WTC11 (cell line): Measurements from ENCODE around the gene COL19A1. TPM values are rescaled to one million over a fixed set of nuclear protein-coding genes. Genes with fewer than 3 reads are reported as not detected.

Experiments
- ATAC-seq: fragments of 200-7000 bp; cut with Tn5 transposase; 2 replicates; pipeline ENCODE4 v1.10.0; 2021; ENCODE audit warnings: mild to moderate bottlenecking, moderate library complexity
- CTCF ChIA-PET: fragments of 300-600 bp; sonication (Branson Sonifier 250); formaldehyde crosslinking; loops from one replicate; lab custom pipeline; 2021; ENCODE audit warnings: antibody characterized with exemption; lab: Charles Lee
- POLR2A ChIA-PET: fragments of 350-600 bp; sonication (Branson Sonifier 250); formaldehyde crosslinking; loops from one replicate; lab custom pipeline; 2021; ENCODE audit warnings: antibody characterized with exemption; lab: Charles Lee
- DNase-seq: peaks from one replicate; pipeline ENCODE4 v3.0.0; 2021; ENCODE audit warnings: low spot score
- H3K27ac Mint-ChIP-seq: 2 replicates; pipeline ENCODE4 v1.8.0; 2021; ENCODE audit warnings: mixed read lengths
- H3K27me3 Mint-ChIP-seq: 2 replicates; pipeline ENCODE4 v1.8.0; 2021; ENCODE audit warnings: low read depth, mild to moderate bottlenecking, moderate library complexity, mixed read lengths
- H3K36me3 Mint-ChIP-seq: 2 replicates; pipeline ENCODE4 v1.8.0; 2021; ENCODE audit warnings: mixed read lengths
- H3K4me1 Mint-ChIP-seq: 2 replicates; pipeline ENCODE4 v1.8.0; 2022; ENCODE audit warnings: mixed read lengths
- H3K4me3 Mint-ChIP-seq: 2 replicates; pipeline ENCODE4 v1.8.0; 2021; ENCODE audit warnings: mild to moderate bottlenecking, moderate library complexity, mixed read lengths
- H3K9me3 Mint-ChIP-seq: 2 replicates; pipeline ENCODE4 v1.8.0; 2021; ENCODE audit warnings: mixed read lengths
- AFF4 ChIP-seq: sonication (generic); formaldehyde crosslinking; IDR thresholded peaks from 2 replicates; pipeline ENCODE4 v1.8.1; 2023; ENCODE audit warnings: mild to moderate bottlenecking, missing genetic modification reagents, borderline replicate concordance
- ATF2 ChIP-seq: sonication (generic); formaldehyde crosslinking; IDR thresholded peaks from 2 replicates; pipeline ENCODE4 v1.8.1; 2022; ENCODE audit warnings: low read depth, missing genetic modification reagents, borderline replicate concordance
- CDX4 ChIP-seq: fragments of 250-450 bp; sonication (Bioruptor Pico); IDR thresholded peaks from 2 replicates; pipeline ENCODE4 v1.9.0; 2021; ENCODE audit warnings: moderate library complexity, mild to moderate bottlenecking, inconsistent platforms, borderline replicate concordance
- CREM ChIP-seq: sonication (generic); formaldehyde crosslinking; IDR thresholded peaks from 2 replicates; pipeline ENCODE4 v1.8.1; 2022; ENCODE audit warnings: mild to moderate bottlenecking, missing genetic modification reagents, moderate library complexity
- E2F5 ChIP-seq: sonication (generic); formaldehyde crosslinking; IDR thresholded peaks from 2 replicates; pipeline ENCODE4 v1.8.1; 2022; ENCODE audit warnings: mild to moderate bottlenecking, moderate library complexity, missing genetic modification reagents
- ETV6 ChIP-seq: sonication (generic); formaldehyde crosslinking; IDR thresholded peaks from 2 replicates; pipeline ENCODE4 v1.8.1; 2022; ENCODE audit warnings: mild to moderate bottlenecking, missing genetic modification reagents
- FOXP1 ChIP-seq: sonication (generic); formaldehyde crosslinking; IDR thresholded peaks from 2 replicates; pipeline ENCODE4 v1.8.0; 2022; ENCODE audit warnings: missing genetic modification reagents, mild to moderate bottlenecking, moderate library complexity, borderline replicate concordance
- JUN ChIP-seq: sonication (generic); formaldehyde crosslinking; IDR thresholded peaks from 2 replicates; pipeline ENCODE4 v1.8.0; 2023; ENCODE audit warnings: mild to moderate bottlenecking, missing genetic modification reagents
- MLX ChIP-seq: sonication (generic); formaldehyde crosslinking; IDR thresholded peaks from 2 replicates; pipeline ENCODE4 v1.8.1; 2023; ENCODE audit warnings: mild to moderate bottlenecking, missing genetic modification reagents, moderate library complexity
- MXD4 ChIP-seq: fragments of 250-450 bp; sonication (Bioruptor Pico); IDR thresholded peaks from 2 replicates; pipeline ENCODE4 v1.8.0; 2021; ENCODE audit warnings: mild to moderate bottlenecking, moderate library complexity, borderline replicate concordance
- NFYB ChIP-seq: sonication (generic); formaldehyde crosslinking; conservative IDR thresholded peaks from 2 replicates; pipeline ENCODE4 v1.8.0; 2022; ENCODE audit warnings: low read depth, missing genetic modification reagents
- PREB ChIP-seq: sonication (generic); formaldehyde crosslinking; IDR thresholded peaks from 2 replicates; pipeline ENCODE4 v1.8.1; 2022; ENCODE audit warnings: mild to moderate bottlenecking, missing genetic modification reagents, moderate library complexity, borderline replicate concordance
- SP1 ChIP-seq: sonication (generic); formaldehyde crosslinking; conservative IDR thresholded peaks from 2 replicates; pipeline ENCODE4 v1.8.1; 2022; ENCODE audit warnings: missing genetic modification reagents
- TEAD4 ChIP-seq: sonication (generic); formaldehyde crosslinking; IDR thresholded peaks from 2 replicates; pipeline ENCODE4 v1.8.0; 2022; ENCODE audit warnings: mild to moderate bottlenecking, missing genetic modification reagents
- USF2 ChIP-seq: sonication (generic); formaldehyde crosslinking; IDR thresholded peaks from 2 replicates; pipeline ENCODE4 v1.8.1; 2023; ENCODE audit warnings: mild to moderate bottlenecking, missing genetic modification reagents, moderate library complexity
- ZBTB43 ChIP-seq: sonication (generic); formaldehyde crosslinking; IDR thresholded peaks from 2 replicates; pipeline ENCODE4 v1.8.1; 2023; ENCODE audit warnings: mild to moderate bottlenecking, missing genetic modification reagents
- ZNF232 ChIP-seq: sonication (generic); formaldehyde crosslinking; IDR thresholded peaks from 2 replicates; pipeline ENCODE4 v1.8.0; 2022; ENCODE audit warnings: mild to moderate bottlenecking, missing genetic modification reagents
- ZNF263 ChIP-seq: sonication (generic); formaldehyde crosslinking; IDR thresholded peaks from 2 replicates; pipeline ENCODE4 v1.8.1; 2022; ENCODE audit warnings: low read depth, mild to moderate bottlenecking, moderate library complexity, missing genetic modification reagents
- ZNF281 ChIP-seq: sonication (generic); formaldehyde crosslinking; IDR thresholded peaks from 2 replicates; pipeline ENCODE4 v1.8.0; 2023; ENCODE audit warnings: mild to moderate bottlenecking, missing genetic modification reagents
- ZNF512 ChIP-seq: sonication (generic); formaldehyde crosslinking; IDR thresholded peaks from 2 replicates; pipeline ENCODE4 v1.8.1; 2022; ENCODE audit warnings: missing genetic modification reagents, borderline replicate concordance
- total RNA-seq: library from RNA; stranded (reverse); gene quantifications from 3 replicates; pipeline ENCODE4 v1.2.3, GENCODE V29; 2021

Gene COL19A1
- total RNA-seq, 1 experiment from 2014 or later, result not detected

- no peak for TF ChIP-seq AFF4
- no peak for TF ChIP-seq CREM
- TF ChIP-seq FOXP1 (CRISPR knock-in tag), result no peak
- TF ChIP-seq NFYB (CRISPR knock-in tag), result no peak
- TF ChIP-seq CDX4, result no peak
- no peak for TF ChIP-seq ETV6 (CRISPR knock-in tag)
- no peak for TF ChIP-seq JUN
- TF ChIP-seq, all 79 proteins: peak for 0
These were observed 365.0 kb downstream of the COL19A1 start (continued) for GRCh38 chr6:70231311-70231710.

- Mint-ChIP-seq H3K36me3 (no peaks in the 10 kb centered on the region), H3K27ac (no peak overlapping the region), H3K4me3 (no peak overlapping the region), H3K9me3 (peaks cover 5% of the 10 kb centered on the region; the same call in 1 of the 2 replicates), H3K27me3 (no peaks in the 10 kb centered on the region), H3K4me1 (no peaks in the 10 kb centered on the region)
- DNase-seq (no peak), ATAC-seq (no peak)
- CTCF ChIA-PET, result no interaction called here
- POLR2A ChIA-PET, result no interaction called here
- no peak for TF ChIP-seq MLX
- no peak for TF ChIP-seq SP1 (CRISPR knock-in tag)
- TF ChIP-seq ZNF281 (CRISPR knock-in tag), result no peak
- no peak for TF ChIP-seq E2F5
- TF ChIP-seq PREB (CRISPR knock-in tag), result no peak
- no peak for TF ChIP-seq ZNF512 (CRISPR knock-in tag)
- TF ChIP-seq USF2 (CRISPR knock-in tag), result no peak
- no peak for TF ChIP-seq FOXP1 (CRISPR knock-in tag)
- TF ChIP-seq ZNF232 (CRISPR knock-in tag), result no peak
- TF ChIP-seq ZNF263 (CRISPR knock-in tag), result no peak
- TF ChIP-seq TEAD4 (CRISPR knock-in tag), result no peak
- TF ChIP-seq ATF2 (CRISPR knock-in tag), result no peak
- TF ChIP-seq MXD4 (CRISPR knock-in tag), result no peak
- TF ChIP-seq ZBTB43 (CRISPR knock-in tag), result no peak
These were observed 368.3 kb downstream of the COL19A1 start for GRCh38 chr6:70234561-70235236.
